NCI-H2227 (cell line): ENCODE results near the gene PRKAR1B.

Source experiments
- DNase-seq: peaks from one replicate; lab custom pipeline; 2025; ENCODE audit not compliant: unreplicated experiment; lab: John Stamatoyannopoulos, UW

Gene PRKAR1B

GRCh38 chr7:594212-594913 lies 132.7 kb downstream of the PRKAR1B start:
- no peak for DNase-seq

GRCh38 chr7:593324-594115 lies 133.6 kb downstream of the PRKAR1B start:
- no peak for DNase-seq

DNA sequence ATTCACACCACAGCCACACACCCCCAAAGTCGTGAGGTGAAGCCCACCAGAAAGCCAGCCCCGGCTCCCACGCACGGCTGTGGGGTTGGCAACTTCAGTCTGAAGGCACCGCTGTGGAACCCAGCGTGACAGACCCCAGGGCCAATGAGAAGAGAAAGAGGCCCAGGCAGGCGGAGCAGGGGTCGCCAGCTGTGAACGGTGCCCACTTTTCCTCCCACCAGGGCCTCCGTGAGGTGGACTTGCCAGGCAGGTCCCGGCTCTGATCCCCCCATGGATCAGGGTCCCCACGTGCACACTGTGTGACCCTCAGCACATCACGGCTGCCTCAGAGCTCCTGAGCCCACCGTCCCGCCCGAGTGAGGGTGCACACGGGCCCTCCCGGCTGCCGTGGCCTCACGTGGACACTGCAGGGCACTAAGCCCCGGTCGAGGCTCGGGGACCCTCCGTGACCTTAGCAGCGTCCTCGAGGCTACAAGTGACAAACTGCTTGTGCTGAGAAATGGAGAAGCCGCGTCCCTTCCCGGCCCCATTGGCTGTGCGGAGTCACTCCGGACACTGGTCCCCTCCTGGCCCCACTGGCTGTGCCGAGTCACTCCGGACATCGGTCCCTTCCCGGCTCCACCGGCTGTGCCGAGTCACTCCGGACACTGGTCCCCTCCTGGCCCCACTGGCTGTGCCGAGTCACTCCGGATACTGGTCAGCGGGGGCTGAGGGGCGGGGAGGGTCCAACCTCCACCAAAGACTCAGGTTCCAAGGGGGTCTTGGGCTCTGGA lies 135.0 kb downstream of the PRKAR1B start:
- no peak for DNase-seq

- no peak for DNase-seq
Measured at GRCh38 chr7:590731-591551, 136.1 kb downstream of the PRKAR1B start.

DNA sequence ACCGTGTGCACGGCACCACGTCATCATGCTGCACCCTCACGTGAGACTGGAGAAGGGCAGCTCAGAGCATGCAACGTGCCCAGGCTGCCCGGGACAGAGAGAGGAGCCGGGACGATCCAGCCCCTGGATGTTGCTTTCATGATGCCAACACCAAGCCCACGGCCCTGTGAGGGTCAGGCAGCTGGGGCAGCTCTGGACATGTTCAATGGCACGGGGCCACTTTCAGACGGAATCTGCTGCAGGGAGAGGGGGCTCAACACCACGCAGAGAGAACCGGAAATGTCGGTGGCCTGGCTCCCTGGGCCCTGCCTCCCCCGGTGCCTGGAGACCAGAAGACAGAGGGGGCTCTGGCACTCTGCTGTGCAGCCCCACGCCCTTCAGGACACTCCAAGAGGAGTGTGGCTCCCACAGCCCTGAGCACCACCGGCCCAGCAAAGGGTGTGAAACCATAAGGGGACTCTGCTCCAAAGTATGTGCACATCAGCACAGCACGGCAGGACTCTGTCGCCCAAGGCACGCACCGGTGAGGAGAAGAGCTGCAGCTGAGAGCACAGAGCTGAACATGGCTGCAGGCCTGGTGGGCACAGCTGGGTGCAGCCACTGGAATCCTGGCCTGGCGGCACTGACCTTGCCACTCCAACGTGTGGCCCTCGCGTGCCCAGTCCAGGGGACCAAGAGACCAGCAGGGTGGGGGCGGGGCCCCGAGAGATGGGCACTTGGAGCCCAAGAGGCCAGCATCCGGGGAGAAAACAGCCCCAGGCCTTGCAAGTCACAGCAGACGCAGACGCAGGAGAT lies 137.1 kb downstream of the PRKAR1B start:
- DNase-seq = no peak

GRCh38 chr7:587767-588166 lies 139.3 kb downstream of the PRKAR1B start:
- no peak for DNase-seq

DNA sequence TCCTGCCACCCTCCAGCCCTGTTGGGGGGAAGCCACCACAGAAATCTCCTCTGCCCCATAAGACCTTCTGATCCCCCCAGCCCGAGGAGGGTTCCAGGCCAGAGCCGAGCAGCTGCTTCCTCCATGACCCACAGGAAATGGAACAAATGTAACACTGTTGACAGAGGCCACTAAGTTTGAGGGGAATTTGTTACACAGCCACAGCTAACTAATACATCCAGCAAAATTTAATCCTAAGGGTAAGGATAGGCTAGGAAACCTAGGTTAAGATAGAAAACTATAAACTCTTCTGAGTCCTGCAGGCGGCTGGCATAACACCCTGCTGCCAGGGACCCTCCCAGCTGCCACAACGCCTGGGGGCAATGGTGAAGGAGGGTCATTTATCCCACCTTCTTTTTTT lies 140.6 kb downstream of the PRKAR1B start:
- no peak for DNase-seq

- no peak for DNase-seq
Measured at GRCh38 chr7:585873-586272, 141.2 kb downstream of the PRKAR1B start.

DNA sequence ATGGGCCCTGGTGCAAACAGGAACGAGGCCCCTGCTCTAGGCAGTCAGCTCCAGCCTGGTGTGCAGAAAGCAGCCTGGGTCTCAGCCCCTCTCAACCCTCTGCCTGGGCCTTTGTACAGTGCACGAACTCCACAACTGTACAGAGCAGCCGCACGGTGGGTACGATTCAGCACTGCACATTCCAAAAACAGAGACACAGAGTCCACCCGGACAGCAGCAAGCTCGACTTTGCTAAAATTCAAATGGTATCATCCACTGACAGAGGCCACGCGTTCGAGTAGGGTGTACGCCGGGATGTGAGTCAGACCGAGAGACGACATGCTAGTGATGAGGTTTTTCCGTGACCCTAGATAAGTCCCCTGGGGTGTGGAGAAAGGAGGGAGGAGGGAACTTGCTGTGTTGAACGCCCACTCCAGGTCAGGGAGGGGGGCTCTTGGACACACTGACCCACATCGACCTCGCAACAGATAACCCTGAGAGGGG lies 141.8 kb downstream of the PRKAR1B start:
- no peak for DNase-seq

DNA sequence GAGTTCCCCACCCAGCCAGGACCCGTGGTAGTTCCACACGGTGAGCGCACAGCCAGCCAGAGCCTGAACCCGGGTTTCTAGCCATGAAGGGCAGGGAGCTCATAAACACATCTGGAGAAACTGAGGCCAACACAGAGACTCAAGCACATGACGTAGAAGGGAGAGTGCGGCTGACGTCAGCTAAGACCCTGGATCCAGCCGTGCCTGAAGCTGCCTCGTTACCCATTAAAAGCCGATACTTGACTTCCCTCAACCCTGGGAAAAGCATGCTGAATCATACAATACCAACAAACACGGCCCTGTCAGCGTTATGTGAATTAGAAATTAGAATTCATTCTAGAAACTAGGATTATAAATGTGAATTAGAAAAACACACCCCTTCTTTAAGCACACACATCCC lies 142.3 kb downstream of the PRKAR1B start:
- no peak for DNase-seq

DNA sequence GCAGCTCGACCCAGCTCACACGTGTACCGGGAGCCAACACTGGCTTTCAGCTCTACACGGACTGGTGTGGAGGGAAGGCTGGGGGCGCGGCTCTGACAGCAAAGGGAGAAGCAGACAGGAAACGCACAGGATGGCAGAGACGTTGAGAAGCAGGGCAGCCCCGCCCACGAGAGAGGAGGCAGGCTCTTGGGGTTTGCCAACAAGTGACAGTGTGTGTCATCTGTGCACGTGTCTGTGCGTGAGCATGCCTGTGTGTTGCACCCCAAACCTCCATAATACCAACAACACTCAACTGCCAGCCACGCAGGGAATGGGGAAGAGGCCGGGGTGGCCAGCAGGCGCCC lies 143.0 kb downstream of the PRKAR1B start:
- DNase-seq = no peak

GRCh38 chr7:583410-584121 lies 143.5 kb downstream of the PRKAR1B start:
- no peak for DNase-seq

DNA sequence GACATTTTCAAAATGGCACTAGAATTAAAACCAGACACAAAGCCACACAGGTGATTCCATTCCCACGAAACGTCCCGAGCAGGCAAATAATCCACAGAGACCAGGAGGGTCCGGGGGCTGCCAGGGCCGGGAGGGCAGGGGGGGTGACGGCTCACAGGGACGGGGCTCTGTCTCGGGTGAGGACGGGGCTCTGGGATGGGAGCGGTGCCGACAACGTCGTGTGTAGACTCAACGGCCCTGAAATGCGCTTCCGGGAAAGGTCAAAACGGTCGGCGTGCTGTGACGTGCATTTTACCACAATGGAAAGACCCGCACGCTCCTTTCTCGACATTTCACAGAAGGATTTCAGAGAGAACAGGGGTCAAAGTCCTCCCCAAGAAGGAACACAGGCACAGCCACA lies 144.2 kb downstream of the PRKAR1B start:
- DNase-seq = no peak

- DNase-seq = no peak
Measured at GRCh38 chr7:582081-582835, 144.8 kb downstream of the PRKAR1B start.

DNA sequence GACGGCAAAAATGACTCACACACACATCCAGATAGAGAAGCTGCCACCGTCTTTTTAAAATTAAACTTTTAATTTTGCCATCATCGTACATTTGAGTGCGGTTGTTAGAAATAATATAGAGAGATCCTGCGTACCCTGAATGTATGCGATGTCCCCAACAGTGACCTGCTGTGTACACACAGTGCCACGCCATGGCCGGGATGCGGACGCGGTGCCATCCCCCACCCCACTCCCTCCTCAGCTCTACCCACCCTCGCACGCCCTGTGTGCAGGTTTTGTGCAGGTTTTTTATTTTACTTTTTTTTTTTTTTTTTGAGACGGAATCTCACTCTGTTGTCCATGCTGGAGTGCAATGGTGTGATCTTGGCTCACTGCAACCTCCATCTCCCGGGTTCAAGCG lies 148.7 kb downstream of the PRKAR1B start:
- no peak for DNase-seq

DNA sequence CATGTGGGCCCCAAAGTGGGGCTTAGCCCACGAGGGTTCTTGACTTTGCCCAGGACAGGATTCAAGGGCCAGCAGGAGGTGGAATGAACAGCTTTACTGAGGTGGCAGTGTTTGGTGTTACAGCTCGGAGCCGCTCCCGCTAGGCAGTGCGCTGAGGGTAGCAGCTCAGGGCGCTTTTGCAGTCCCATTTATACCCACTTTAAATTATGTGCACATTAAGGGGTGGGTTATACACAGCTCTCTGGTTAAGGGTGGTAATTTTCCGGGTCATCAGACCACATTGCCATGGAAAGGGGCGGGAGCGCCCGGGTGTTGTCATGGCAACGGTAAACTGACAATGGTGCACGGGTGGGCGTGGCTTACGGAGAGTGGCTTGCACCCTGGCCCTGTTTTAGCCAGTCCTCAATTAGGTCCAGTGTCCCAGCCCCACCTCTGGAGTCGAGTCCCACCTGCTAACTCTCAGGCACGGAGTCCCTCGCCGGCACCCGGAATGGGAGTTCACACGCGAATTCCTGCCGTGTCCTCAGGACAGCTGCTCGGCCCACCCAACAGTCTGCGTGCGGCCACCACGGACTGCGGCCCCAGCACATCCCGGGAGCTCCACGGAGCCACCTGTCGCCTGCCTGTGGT lies 149.2 kb downstream of the PRKAR1B start:
- no peak for DNase-seq

DNA sequence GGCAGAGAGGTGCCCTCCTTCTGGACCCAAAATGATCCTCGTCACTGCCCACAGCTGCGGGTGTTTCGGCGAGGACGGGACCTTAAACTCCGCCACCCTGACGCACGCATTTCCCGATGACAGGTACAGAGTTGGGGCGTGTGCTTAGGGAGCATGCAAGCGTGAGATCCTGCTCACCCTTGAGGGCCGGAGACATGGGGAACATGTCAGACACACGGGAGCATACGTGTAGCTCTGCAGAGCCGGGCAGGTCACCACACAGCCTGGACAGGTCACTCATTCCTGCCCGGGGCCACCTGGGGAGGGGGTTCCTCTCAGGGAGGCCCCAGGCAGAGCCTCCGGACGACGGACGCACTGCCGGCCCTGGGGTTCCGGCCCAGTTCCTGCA lies 149.8 kb downstream of the PRKAR1B start:
- no peak for DNase-seq

GRCh38 chr7:576524-577277 lies 150.4 kb downstream of the PRKAR1B start:
- DNase-seq = no peak
